RPMI8226 (cell line): ENCODE measurements around the gene RAD1.
A peak's percentile ranks its signal among the peaks of the same experiment; 100 is the strongest.
"Not testable (repeated sequence)": the region's sequence is repeated elsewhere in the genome, so short reads cannot be mapped to it uniquely, and the experiment has no call there.

ENCODE experiments used
- DNase-seq: peaks from one replicate; pipeline ENCODE4 v3.0.0-alpha.2; 2015

The RAD1 gene

DNA sequence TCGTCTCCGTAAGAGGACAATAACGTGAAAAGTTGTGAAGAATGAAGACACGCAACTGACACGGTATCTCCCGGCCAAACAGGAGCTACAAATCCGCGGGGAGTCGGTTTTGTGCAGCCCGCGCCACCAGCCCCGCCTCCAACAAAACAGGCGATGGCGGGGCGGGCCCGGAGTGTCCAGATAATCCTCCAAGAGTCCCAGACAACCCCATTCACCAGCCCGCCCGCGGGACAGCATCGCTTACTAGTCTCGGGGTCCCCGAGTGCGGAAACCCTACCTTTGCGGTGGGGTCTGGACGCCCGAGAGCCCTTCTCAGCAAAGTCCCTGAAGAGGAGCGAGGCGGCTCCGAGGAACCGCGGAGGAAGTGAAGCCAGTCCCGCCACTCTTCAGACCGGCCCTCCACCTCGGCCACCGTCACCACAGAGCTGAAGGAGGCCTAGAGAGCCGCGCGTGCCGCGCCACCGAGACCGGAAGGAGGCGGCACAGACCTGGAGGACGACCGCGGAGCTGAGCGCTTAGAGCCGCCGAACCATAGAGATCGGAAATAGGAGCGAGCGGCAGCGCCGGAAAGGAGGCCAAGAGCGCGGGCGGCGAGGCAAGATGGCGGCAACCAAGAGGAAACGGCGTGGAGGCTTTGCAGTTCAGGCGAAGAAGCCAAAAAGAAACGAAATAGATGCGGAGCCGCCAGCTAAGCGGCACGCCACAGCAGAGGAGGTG is at the start of gene RAD1, which contains the start of gene BRIX1:
Gene RAD1 (minus strand): TSS at position 366 of the 717 bp plus-strand sequence. CDS start 612 bp downstream, outside the sequence.
Gene BRIX1 (plus strand): TSS at position 573 of the 717 bp plus-strand sequence. CDS start 28 bp downstream, at position 601.
- DNase-seq = peak; percentile 93

DNA sequence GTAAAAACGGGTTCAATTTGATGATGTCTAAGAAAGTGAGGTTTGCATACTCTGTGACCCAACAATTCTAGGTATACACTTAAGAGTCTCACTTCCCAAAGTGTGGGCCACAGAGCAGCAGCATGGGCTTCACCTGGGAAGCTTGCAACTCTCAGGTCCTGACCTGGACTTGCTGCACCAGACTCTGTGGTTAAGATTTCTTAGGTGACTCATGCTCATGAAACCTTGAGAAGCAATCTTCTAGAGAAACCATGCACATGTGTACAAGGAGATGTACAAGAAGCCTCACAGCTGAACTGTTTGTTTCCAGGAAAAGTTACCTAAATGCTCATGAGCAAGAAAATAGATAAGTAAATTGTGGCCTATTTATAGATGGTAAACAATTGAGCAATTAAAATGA is 44.0 kb upstream of the RAD1 start:
- peak; percentile 59 for DNase-seq

- no peak for DNase-seq
Observed at GRCh38 chr5:34957857-34958690, 42.8 kb upstream of the RAD1 start.

- no peak for DNase-seq
Observed at GRCh38 chr5:34957321-34957720, 42.0 kb upstream of the RAD1 start.

GRCh38 chr5:34944460-34945047 is 29.2 kb upstream of the RAD1 start:
- DNase-seq = no peak

- DNase-seq = no peak
Observed at GRCh38 chr5:34944044-34944443, 28.7 kb upstream of the RAD1 start.

GRCh38 chr5:34941936-34942335 is 26.6 kb upstream of the RAD1 start:
- DNase-seq = no peak

DNA sequence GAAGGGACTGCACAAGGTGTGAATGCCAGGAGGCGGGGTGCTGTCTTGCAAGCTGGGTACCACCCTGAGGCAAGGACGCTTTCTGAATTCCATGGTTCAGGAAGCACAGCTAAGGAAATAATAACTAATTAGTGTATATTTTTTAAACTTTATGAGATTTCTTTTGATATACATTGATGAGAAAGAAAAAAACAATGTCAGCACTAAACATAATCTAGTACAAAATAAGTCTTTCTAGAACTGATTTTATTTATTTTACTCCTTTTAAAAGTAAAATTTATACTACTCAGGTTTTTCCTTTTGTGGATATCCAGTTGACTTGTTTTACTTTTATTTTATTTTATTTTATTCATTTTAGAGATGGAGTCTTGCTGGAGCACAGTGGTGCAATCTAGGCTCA is 17.6 kb upstream of the RAD1 start:
- DNase-seq = no peak

DNA sequence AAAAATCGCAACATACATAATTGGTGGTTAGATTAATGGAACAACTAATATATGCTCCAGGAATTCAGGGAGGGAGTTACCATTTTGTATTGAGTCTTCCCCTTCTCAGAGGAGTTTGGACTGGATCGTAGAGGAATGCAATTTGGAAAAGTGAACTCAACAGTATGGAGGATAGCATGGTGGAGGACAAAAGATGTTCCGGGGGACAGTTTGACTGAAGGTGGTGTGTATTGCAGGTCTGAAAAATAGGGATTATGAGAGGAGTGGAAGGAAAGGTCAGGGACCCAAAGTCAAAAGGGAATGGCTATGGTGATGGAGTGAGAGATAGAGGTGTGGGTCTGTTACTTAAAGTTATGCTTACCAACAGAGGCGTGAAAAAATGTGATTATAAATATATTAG is 15.6 kb upstream of the RAD1 start:
- DNase-seq = no peak

DNA sequence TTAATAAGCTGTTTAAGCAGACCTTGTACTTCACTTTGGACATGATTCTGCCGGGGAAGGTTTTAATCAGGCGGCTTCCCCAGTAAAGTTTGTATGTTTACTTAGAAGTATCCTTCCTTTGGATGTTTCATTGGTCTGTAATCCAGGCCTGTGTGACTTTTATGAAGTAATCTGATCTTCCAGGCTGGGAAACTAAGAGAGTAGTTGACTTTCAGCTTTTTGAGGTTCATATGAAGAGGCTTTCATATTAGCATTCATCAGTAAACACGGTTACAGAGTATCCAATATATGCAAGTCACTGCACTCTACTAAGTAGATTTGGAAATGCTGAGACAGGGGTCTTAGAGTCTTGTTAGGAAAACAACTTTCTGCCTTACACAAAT is 15.1 kb upstream of the RAD1 start:
- no peak for DNase-seq

DNA sequence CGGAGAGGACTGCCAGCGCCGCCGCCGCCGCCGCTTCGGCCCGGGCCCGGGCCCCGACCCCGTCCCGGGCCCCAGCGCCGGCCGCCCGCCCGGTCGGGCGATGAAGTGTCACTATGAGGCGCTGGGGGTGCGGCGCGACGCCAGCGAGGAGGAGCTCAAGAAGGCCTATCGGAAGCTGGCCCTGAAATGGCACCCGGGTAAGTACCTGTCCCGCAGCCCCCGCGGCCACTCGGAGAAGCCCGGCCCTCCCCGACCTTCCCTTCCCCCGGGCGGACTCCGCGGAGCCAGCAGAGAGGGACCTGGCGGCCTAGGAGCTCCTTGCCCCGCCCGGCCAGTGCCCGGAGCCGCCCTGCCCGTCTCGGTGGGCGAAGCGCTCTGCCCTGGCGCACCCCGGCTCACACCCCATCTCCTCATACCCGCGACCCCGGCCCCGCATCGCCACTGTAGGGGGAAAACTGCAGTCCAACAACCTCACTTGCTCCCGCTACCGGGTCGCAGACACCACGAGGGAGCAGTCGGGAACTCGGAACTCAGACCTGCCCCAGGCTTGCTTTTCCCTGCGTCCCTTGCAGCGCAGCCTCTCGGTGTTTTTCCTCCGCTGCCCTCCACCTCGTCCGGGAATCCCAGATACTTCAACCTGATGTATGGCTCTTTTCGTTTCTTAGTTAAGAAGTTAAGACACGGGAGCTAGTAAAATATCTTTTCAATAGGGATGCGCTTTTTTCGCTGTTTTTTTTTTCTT is 14.6 kb upstream of the RAD1 start:
- DNase-seq = peak; percentile 80

DNA sequence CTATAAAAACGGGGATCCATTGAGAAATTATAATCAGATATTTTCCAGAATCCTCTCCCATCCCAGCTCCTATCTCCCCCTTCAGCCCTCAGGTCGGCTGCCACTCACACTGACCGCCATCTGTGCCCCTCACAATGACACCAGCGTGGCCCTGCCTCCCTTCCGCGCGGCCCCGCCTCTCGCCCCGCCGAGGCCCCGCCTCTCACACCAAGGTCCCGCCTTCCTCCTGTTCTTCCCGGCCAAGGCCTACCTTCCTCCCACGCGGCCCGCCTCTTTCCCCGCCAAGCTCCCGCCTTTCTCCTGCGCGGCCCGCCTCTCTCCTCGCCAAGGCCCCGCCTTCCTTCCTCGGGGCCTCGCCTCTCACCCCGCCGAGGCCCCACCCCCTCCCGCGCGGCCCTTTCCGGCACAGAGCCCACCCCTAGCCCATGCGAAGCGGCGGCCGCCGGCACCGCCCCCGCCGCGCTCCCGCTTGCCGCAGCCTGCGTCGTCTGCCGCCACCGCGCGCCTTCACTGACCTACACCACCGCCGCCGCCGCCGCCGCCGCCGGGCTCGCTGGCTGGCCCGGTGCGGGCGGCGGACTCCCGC is 13.9 kb upstream of the RAD1 start, which contains the start of gene DNAJC21:
Gene DNAJC21 (plus strand): TSS at position 426 of the 586 bp plus-strand sequence. CDS start 261 bp downstream, outside the sequence.
- DNase-seq = peak; percentile 95

- DNase-seq = no peak
Observed at GRCh38 chr5:34928267-34928666, 13.0 kb upstream of the RAD1 start.

GRCh38 chr5:34927785-34928184 is 12.5 kb upstream of the RAD1 start:
- no peak for DNase-seq

GRCh38 chr5:34926318-34926888 is 11.1 kb upstream of the RAD1 start:
- DNase-seq = no peak

DNA sequence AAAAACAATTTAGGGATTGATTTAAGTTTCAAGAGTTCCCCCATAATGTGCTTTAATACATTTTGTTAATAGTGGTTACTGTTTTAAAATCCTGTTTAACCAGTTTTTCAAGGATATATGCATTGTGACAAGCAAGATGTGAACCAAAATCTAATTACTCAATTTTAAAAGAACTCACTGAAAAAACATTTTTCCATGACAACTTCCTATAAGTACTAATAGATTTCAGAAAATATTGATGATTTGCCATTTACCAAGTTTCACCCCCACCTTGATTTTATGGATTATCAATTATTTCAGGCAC is 9.1 kb upstream of the RAD1 start:
- DNase-seq = no peak

- no peak for DNase-seq
Observed at GRCh38 chr5:34923694-34924461, 8.6 kb upstream of the RAD1 start.

GRCh38 chr5:34923256-34923655 is 8.0 kb upstream of the RAD1 start:
- DNase-seq = not testable (repeated sequence)

DNA sequence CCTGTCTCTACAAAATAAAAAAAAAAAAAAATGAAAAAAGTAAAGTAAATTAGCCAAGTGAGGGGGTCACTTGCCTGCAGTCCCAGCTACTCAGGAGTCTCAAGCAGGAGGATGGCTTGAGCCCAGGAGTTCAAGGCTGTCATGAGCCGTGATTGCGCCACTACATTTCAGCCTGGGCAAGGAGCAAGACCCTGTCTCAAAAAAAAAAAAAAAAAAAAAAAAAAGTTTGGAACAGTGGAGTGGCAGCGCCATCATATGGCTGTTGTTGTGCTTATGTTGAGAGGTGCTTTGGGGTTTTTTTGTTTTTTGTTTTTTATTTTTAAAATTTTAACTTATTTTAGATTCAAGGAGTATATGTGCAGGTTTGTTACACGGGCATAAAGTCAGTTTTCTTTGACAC is 3.8 kb upstream of the RAD1 start:
- no peak for DNase-seq

DNA sequence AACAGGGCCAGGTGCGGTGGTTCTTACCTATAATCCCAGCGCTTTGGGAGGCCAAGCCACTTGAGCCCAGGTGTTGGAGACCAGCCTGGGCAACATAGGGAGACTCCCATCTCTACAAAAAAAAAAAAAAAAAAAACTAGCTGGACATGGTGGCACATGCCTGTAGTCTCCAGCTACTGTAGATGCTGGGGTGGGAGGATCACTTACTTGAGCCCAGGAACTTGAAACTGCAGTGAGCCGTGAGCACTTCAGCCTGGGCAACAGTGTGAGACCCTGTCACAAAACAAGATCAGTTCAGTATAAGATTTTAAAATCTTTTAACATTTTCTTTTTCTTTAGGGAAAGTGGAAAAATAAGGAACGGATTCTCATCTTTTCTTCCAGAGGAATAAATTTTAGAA is 2.7 kb upstream of the RAD1 start:
- no peak for DNase-seq

- DNase-seq = no peak
Observed at GRCh38 chr5:34916518-34916917, 1.2 kb upstream of the RAD1 start.

GRCh38 chr5:34915856-34916192 is 520 bp upstream of the RAD1 start:
- no peak for DNase-seq
